Adipose tissue (tissue), 3 donors: ENCODE data around the gene KLHDC10. TPM values are rescaled to one million over a fixed set of nuclear protein-coding genes. Genes with fewer than 3 reads are reported as not detected.
"Not testable (repeated sequence)": the region's sequence is repeated elsewhere in the genome, so short reads cannot be mapped to it uniquely, and the experiment has no call there.

Source experiments
- H3K27ac ChIP-seq: one replicate; pipeline ENCODE4 v1.5.1; 2013; ENCODE audit warnings: low read depth, low read length
- WGBS, 3 donors: extraction: QIAGEN DNeasy Blood & Tissue Kit; methylation state at CpG; one replicate each; pipeline ENCODE4 v1.1.7; 2013; 5-methylcytosine and 5-hydroxymethylcytosine counted together
- polyA plus RNA-seq, 3 donors: library from polyadenylated mRNA; stranded (reverse); fragments of 200-250 nt; gene quantifications; one replicate each; pipeline ENCODE4 v1.2.3, GENCODE V29; 2013
- donor health status: healthy with polysubstance abuse.
- donor health status: Bipolar disorder and iron deficiency.
- donor health status: healthy.

The KLHDC10 gene
- polyA plus RNA-seq, 3 donors, result 9.1 to 13.2 (median 12.3) TPM

GRCh38 chr7:130070861-130071622 is 708 bp downstream of the KLHDC10 start:
- 0 to 1% (median 1%) methylated on average over 10 of the region's 10 CpGs for WGBS, 3 donors
- H3K27ac ChIP-seq, result no peak overlapping the region

- no peak overlapping the region for H3K27ac ChIP-seq
- WGBS, 3 donors, result 3 to 7% (median 6%) methylated on average over 11 of the region's 11 CpGs
Measured at GRCh38 chr7:130071701-130072622, 1.6 kb downstream of the KLHDC10 start.

- no peak overlapping the region for H3K27ac ChIP-seq
- 66 to 91% (median 71%) methylated on average over 3 of the region's 3 CpGs for WGBS, 3 donors
Measured at GRCh38 chr7:130079846-130080394, 9.6 kb downstream of the KLHDC10 start.

GRCh38 chr7:130083497-130083896 is 13.2 kb downstream of the KLHDC10 start:
- WGBS, 3 donors, result 90 to 97% (median 95%) methylated on average over 4 of the region's 4 CpGs
- not testable (repeated sequence) for H3K27ac ChIP-seq

- H3K27ac ChIP-seq, result no peak overlapping the region
- 90 to 93% (median 91%) methylated on average over 11 of the region's 11 CpGs for WGBS, 3 donors
Measured at GRCh38 chr7:130084037-130084875, 13.9 kb downstream of the KLHDC10 start.

GRCh38 chr7:130085235-130085634 is 14.9 kb downstream of the KLHDC10 start:
- WGBS, 3 donors, result 78 to 89% (median 81%) methylated on average over 5 of the region's 5 CpGs
- not testable (repeated sequence) for H3K27ac ChIP-seq

GRCh38 chr7:130086938-130087337 is 16.6 kb downstream of the KLHDC10 start:
- H3K27ac ChIP-seq, result no peak overlapping the region

GRCh38 chr7:130087364-130087763 is 17.0 kb downstream of the KLHDC10 start:
- H3K27ac ChIP-seq, result no peak overlapping the region
- 62 to 67% (median 62%) methylated on average over 1 of the region's 1 CpG for WGBS, 3 donors

- 60 to 68% (median 66%) methylated on average over 4 of the region's 4 CpGs for WGBS, 3 donors
Measured at GRCh38 chr7:130090745-130091532, 20.6 kb downstream of the KLHDC10 start.

GRCh38 chr7:130091999-130092398 is 21.7 kb downstream of the KLHDC10 start:
- H3K27ac ChIP-seq, result no peak overlapping the region
- 88 to 95% (median 95%) methylated on average over 1 of the region's 1 CpG for whole genome bisulfite sequencing, 3 donors

More at GRCh38 chr7:130090745-130091532, 20.6 kb downstream of the KLHDC10 start:
- H3K27ac ChIP-seq, result no peak overlapping the region

GRCh38 chr7:130092598-130092997 is 22.3 kb downstream of the KLHDC10 start:
- no peak overlapping the region for H3K27ac ChIP-seq
- 89 to 98% (median 97%) methylated on average over 2 of the region's 2 CpGs for WGBS, 3 donors

- no peak overlapping the region for H3K27ac ChIP-seq
- WGBS, 3 donors, result 38 to 52% (median 50%) methylated on average over 1 of the region's 1 CpG
Measured at GRCh38 chr7:130095812-130096211, 25.5 kb downstream of the KLHDC10 start.

- WGBS, 3 donors, result 47 to 71% (median 65%) methylated on average over 4 of the region's 4 CpGs
Measured at GRCh38 chr7:130096243-130096827, 26.0 kb downstream of the KLHDC10 start.

GRCh38 chr7:130099331-130099730 is 29.0 kb downstream of the KLHDC10 start:
- no peak overlapping the region for H3K27ac ChIP-seq

More at GRCh38 chr7:130096243-130096827, 26.0 kb downstream of the KLHDC10 start:
- H3K27ac ChIP-seq, result no peak overlapping the region

- H3K27ac ChIP-seq, result no peak overlapping the region
- 90 to 97% (median 95%) methylated on average over 6 of the region's 6 CpGs for WGBS, 3 donors
Measured at GRCh38 chr7:130102588-130102987, 32.3 kb downstream of the KLHDC10 start.

- 94 to 96% (median 96%) methylated on average over 30 to 31 of the region's 31 CpGs for WGBS, 3 donors
- H3K27ac ChIP-seq, result no peak overlapping the region
Measured at GRCh38 chr7:130107949-130108674, 37.8 kb downstream of the KLHDC10 start.

- 95 to 96% (median 95%) methylated on average over 10 of the region's 10 CpGs for WGBS, 3 donors
- H3K27ac ChIP-seq, result no peak overlapping the region
Measured at GRCh38 chr7:130108809-130109208, 38.5 kb downstream of the KLHDC10 start.
